NB4 (cell line): ENCODE measurements around the gene LGALS3.

ENCODE experiments used
- POLR2A ChIP-seq: IDR thresholded peaks from 2 replicates; pipeline ENCODE4 v1.6.1; 2011; ENCODE audit warnings: mild to moderate bottlenecking; ENCODE audit not compliant: insufficient read length; ENCODE audit errors: extremely low read depth
- TF ChIP-seq, protein P1 (sequence below): IDR thresholded peaks from 2 replicates; pipeline ENCODE4 v1.6.1; 2011; ENCODE audit warnings: low read depth, low read length
- TF ChIP-seq, protein P2 (sequence below): IDR thresholded peaks from one replicate; pipeline ENCODE4 v1.5.1; 2012; ENCODE audit warnings: low read depth, low read length

DNA sequence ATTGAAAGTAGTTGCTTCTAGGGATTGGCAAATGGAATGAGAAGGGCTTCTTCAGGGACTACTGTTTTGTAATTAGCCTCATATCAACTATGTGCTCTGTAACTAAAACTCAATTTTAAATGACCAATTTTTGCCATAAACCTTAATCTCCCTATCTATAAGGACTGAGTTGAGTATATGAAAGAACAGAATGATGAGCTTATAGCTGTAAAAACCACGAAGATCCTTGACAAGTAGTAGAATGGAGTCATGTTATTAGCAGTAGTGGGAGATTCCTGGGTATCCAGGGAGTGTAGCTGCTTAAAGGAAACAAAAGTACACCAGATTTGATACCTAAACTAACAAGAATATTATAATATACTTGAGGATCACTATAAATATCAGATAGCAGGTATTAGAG lies 28.0 kb downstream of the LGALS3 start:
- TF ChIP-seq, protein P1, sequence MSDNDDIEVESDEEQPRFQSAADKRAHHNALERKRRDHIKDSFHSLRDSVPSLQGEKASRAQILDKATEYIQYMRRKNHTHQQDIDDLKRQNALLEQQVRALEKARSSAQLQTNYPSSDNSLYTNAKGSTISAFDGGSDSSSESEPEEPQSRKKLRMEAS, result no peak
- TF ChIP-seq, protein P2, sequence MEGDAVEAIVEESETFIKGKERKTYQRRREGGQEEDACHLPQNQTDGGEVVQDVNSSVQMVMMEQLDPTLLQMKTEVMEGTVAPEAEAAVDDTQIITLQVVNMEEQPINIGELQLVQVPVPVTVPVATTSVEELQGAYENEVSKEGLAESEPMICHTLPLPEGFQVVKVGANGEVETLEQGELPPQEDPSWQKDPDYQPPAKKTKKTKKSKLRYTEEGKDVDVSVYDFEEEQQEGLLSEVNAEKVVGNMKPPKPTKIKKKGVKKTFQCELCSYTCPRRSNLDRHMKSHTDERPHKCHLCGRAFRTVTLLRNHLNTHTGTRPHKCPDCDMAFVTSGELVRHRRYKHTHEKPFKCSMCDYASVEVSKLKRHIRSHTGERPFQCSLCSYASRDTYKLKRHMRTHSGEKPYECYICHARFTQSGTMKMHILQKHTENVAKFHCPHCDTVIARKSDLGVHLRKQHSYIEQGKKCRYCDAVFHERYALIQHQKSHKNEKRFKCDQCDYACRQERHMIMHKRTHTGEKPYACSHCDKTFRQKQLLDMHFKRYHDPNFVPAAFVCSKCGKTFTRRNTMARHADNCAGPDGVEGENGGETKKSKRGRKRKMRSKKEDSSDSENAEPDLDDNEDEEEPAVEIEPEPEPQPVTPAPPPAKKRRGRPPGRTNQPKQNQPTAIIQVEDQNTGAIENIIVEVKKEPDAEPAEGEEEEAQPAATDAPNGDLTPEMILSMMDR, result no peak
- TF ChIP-seq POLR2A, result no peak
